GM18861 (cell line): ENCODE results near the gene GBP4.

Source experiments
- ATAC-seq: cut with Tn5 transposase; IDR thresholded peaks from one replicate; pipeline ENCODE4 v1.9.1; 2021; ENCODE audit not compliant: unreplicated experiment

The GBP4 gene

GRCh38 chr1:89172468-89173143 is 26.1 kb downstream of the GBP4 start:
- no peak for ATAC-seq

DNA sequence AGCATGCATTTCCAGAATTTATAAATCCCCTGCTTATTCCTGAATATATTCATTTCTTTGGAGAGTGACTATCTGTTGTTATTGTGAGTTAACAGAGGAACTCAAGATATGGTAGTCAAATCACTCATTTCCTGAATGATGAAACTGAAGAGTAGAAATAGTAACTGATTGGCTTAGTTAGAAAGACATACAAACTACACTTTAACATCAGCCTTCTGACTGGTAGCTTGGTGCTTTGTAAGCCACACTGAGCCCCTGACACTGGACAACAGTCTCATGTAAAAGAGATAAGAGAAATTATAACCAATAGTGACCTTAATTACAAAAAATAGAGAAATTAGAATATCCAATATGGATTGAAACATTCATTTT is 27.7 kb downstream of the GBP4 start:
- no peak for ATAC-seq

DNA sequence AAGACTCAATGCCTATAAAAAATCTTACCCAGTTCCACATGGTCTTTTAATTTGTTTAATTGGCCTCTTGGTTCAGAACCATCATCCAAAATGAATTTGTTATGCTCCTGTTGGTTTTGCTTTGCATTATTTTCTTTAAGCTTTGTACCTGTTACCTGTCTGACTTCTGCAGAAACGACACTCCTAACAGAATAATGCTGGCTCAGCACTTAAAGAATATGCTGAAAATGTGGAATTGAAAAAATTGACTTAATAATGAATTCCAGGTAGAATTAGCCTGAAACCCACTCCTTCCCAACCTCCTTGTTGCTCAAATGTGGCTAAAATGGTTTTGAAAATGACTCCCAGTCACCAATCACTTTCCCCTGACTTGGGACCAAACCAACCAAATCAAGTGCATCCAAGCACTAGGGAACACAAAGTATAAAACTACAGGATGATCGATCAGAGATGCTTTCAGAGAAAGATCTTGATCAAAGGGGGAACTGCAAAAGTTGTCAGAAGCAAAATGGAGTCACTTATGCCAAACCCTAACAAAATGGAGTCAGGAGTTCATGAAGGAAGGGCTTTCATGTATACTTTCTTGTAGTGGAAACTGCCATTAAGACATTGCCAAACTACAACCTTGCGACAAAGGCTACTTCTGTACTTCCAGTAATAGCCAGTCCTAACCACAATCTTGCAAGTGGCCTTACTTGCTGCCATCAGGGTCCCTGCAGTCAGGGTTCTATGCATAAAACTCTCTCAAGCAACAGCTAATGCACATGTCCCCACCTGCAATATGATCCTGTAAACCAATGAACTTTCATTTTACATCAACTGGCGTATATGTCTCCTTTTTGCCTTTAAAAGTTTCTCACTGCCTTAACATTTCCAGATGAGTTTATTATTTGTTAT is 28.3 kb downstream of the GBP4 start:
- ATAC-seq: no peak

DNA sequence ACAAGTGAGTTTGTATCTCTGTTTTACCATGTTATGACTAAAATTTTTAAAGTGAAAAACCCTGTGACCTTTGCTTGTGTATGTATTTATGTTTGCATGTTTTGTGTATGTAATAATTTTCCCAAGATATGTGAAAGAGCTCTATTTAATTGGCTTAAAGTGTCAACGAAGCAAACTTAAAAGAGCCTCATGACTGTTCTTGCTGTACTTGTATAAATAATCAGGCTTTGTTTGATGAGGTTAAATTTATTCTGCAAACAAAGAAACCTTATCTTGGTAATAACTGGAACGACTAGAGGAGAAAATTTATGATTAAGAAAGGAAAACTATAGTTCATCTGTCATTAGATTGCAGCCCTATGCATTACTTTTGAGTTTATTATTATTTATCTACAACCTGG is 29.6 kb downstream of the GBP4 start:
- ATAC-seq: no peak

DNA sequence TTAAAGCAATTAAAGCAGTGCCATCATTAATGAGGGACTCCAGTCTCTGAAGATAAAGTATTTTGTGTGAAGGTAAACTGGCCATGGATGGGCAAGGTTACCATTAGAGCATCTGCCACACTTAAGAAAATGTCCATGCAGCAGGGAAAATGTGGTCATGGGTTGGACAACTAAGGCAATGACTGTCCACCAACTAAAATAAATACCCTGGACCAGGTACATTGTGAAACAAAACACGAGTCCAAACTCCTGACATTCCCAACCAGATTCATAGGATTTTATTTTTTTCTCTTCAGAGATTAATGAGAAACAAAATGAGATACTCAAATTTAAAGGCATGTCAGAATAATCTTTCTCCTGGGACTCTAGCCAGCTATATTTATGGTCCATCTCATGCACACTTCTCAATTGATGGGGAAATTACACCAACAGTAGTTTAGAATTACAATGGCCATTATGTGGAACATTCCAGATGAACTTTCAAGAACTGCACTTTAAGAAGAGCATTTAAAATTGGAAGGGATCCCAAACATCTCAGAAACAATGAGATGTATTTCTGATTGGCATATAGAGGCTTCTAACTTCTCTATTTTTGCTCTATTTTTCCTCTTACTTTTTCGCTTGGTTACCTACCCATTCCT is 31.0 kb downstream of the GBP4 start:
- no peak for ATAC-seq

GRCh38 chr1:89166705-89167104 is 32.0 kb downstream of the GBP4 start:
- ATAC-seq: no peak

DNA sequence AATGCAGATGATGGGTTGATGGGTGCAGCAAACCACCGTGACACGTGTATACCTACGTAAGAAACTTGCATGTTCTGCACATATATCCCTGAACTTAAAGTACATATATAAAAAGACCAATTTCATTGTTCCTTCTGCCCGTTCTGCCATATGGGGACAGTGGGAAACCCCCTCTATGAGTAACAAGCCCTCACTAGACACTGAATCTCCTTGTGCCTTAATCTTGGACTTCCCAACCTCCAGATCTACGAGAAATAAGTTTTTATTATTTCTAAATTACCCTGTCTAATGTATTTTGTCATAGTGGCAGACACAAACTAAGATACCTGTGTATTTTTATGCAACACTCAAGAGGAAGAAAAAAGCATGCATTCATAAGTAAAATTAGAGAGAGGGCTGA is 32.9 kb downstream of the GBP4 start:
- no peak for ATAC-seq

GRCh38 chr1:89151047-89151446 is 47.7 kb downstream of the GBP4 start:
- ATAC-seq: no peak

DNA sequence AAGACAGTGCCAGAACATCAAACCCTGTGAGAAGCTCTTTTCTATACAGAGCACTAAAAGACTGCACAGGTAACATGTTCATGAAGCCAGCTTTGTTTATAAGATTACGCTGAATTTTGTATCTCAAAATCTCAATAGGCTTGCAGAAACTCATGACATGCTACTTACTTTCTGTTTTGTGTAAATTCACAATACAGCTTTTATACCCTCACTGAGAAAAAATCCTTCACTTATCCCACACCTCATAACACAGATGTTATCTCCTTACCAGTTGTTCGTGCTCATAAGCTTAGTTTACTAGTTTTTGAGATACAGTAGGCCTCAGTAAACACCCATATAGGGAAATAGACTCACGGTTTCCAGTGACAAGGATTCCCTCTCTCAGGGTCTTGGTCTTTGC is 48.8 kb downstream of the GBP4 start:
- ATAC-seq: no peak

DNA sequence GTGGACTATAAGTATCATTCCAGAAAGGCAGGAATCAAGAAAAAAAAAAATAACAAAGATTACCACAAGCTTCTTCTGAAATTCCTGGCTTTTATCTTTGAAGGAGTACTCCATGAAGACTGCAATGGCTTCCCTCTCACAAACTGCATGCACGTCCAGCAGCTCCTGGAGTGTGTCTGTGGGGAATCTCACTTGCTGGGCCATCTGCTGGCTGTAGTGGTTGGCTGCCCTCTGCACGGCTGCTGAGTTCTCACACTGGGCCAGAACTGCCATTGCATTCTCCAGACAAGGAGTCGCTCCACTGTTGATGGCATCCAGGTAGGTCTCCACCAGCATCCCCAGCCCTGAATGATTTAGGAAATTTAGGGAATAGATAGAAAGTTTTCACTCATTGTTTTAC is 49.5 kb downstream of the GBP4 start:
- ATAC-seq: no peak

- no peak for ATAC-seq
These were observed 50.8 kb downstream of the GBP4 start for GRCh38 chr1:89147678-89148658.

DNA sequence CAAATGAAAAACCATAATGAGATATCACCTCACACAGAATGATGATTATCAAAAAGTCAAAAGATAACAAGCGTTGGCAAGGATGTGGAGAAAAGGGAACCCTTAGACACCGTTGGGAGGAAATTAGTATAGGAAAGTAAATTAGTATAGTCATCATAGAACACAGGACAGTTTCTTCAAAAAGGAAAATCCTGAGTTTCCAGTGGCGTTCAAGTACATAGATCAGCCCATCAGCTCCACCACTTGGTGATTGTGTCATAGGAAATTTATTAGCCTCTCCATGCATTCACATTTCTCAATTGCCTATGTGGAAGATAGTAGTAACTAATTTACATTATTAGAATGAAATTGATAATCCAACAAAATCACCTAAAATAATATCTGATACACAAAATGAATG is 52.0 kb downstream of the GBP4 start:
- ATAC-seq: no peak

DNA sequence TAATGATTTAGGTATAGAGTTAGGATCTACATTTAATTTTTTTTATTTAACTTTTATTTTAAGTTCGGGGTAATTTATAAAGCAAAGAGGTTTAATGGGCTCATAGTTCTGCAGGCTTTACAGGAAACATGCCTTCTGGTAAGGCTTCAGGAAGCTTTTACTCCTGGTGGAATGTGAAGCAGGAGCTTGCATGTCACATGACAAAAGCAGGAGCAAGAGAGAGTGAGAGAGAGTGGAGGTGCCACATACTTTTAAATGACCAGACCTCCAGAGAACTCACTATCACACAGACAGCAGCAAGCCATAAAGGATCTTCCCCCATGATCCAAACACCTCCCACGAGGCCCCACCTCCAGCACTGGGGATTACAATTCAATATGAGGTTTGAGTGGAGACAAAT is 55.3 kb downstream of the GBP4 start:
- ATAC-seq: no peak

DNA sequence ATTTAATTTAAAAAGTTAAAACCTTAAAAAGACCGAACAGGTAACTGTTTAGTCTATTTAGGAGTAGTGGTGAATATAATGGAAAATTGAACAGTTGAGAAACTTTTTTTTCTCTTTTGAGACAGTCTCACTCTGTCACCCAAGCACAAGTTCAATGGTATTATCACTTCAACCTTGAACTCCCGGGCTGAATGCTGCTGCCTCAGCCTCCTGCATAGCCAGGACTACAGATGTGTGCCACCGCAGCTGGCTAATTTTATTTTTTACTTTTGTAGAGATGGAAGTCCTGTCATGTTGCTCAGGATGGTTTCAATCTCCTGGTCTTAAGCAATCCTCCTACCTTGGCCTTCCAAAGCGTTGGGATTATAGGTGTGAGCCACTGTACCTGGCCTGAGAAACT is 56.6 kb downstream of the GBP4 start:
- no peak for ATAC-seq

DNA sequence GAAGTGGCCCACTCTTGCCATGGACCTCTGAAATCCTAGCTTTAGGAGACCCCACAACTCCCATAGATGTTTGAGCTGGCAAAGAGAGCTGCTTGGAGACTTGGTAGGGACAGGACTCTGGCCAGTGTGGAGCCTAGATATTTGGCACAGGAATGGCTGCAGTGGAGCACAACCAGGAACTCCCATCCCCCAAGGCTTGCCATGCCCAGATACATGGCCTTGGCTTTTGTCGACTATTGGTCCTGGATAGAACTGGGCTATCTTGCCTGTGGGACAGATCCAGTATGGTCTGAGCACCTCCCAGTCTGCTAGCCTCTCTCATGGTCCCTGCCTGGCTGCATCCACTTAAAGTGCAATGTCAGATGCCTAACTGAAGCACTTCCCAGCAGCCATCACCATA is 65.0 kb downstream of the GBP4 start:
- no peak for ATAC-seq
